HCT116 (cell line): ENCODE results near the gene RPL3. TPM values are rescaled to one million over a fixed set of nuclear protein-coding genes. Genes with fewer than 3 reads are reported as not detected.

ENCODE experiments used
- ATAC-seq: fragments of 200-7000 bp; cut with Tn5 transposase; 2 replicates; pipeline ENCODE4 v1.9.1; 2020; ENCODE audit warnings: mild to moderate bottlenecking, moderate library complexity
- BruUV-seq: library from RNA; stranded (reverse); fragments of 400-500 nt; replicated peaks from 2 replicates; lab custom pipeline; 2021; lab: Mats Ljungman, UMichigan
- CTCF ChIA-PET: fragments of 300-600 bp; sonication (Branson Sonifier 250); formaldehyde crosslinking; loops from one replicate; lab custom pipeline; 2021; ENCODE audit warnings: antibody characterized with exemption; lab: Charles Lee
- POLR2A ChIA-PET: fragments of 300-600, 350-600 bp; sonication (Branson Sonifier 250); formaldehyde crosslinking; loops from one replicate; lab custom pipeline; 2021; ENCODE audit warnings: antibody characterized with exemption; lab: Charles Lee
- RAD21 ChIA-PET, 2 experiments: fragments of 300-600 bp; sonication (Branson Sonifier 250); formaldehyde crosslinking; loops; one replicate each; lab custom pipeline; 2023; ENCODE audit warnings: low total read pairs in 2 of 2; ENCODE audit not compliant: uncharacterized antibody in 2 of 2, unreplicated experiment in 2 of 2, low non-redundant PET in 1 of 2; lab: Charles Lee
- DNase-seq: peaks from one replicate; pipeline ENCODE4 v3.0.0-alpha.2; 2010; ENCODE audit warnings: low read depth, low spot score
- H2AFZ ChIP-seq: fragments of 200-600 bp; shearing (Covaris generic), sonication (generic); 2 replicates; pipeline ENCODE4 v1.6.1; 2017; ENCODE audit warnings: low read depth, mixed run types, mixed read lengths, antibody characterized with exemption, low read length; ENCODE audit not compliant: poor library complexity, severe bottlenecking
- H3K27ac ChIP-seq: 2 replicates; pipeline ENCODE4 v1.5.1; 2012; ENCODE audit warnings: low read depth, low read length
- H3K27me3 ChIP-seq: fragments of 200-600 bp; sonication (generic); 2 replicates; pipeline ENCODE4 v1.6.1; 2016; ENCODE audit warnings: mixed run types, low read length, mixed read lengths; ENCODE audit not compliant: insufficient read depth
- H3K36me3 ChIP-seq, 2 experiments: fragments of 200-500 bp in 1 of 2; fragments of 200-600 bp in 1 of 2; sonication (Bioruptor generic) in 1 of 2; sonication (generic) in 1 of 2; 2 replicates each; pipeline versions ENCODE4 v1.5.1 to v1.6.1; 2014 to 2016; ENCODE audit warnings: low read length in 2 of 2, inconsistent platforms in 1 of 2, mixed read lengths in 1 of 2, mixed run types in 1 of 2; ENCODE audit not compliant: insufficient read depth in 2 of 2, control insufficient read depth in 1 of 2
- H3K4me1 ChIP-seq, 2 experiments: fragments of 200-600 bp in 1 of 2; sonication (generic) in 1 of 2; 2 replicates each; pipeline versions ENCODE4 v1.5.1 to v1.6.1; 2012 to 2017; ENCODE audit warnings: low read length in 2 of 2, inconsistent platforms in 1 of 2, mild to moderate bottlenecking in 1 of 2, mixed read lengths in 1 of 2, mixed run types in 1 of 2, moderate library complexity in 1 of 2; ENCODE audit not compliant: insufficient read depth in 2 of 2, control insufficient read depth in 1 of 2
- H3K4me2 ChIP-seq: fragments of 200-600 bp; sonication (generic); 2 replicates; pipeline ENCODE4 v1.6.1; 2017; ENCODE audit warnings: mixed run types, low read length, mixed read lengths
- H3K4me3 ChIP-seq, 2 experiments: fragments of 200-600 bp in 1 of 2; sonication (generic) in 1 of 2; replicated peaks in 1 of 2; 2 replicates each; pipeline ENCODE4 v1.5.1; 2011 to 2016; ENCODE audit warnings: low read length in 2 of 2, control low read depth in 1 of 2, low read depth in 1 of 2, mild to moderate bottlenecking in 1 of 2, mixed read lengths in 1 of 2, mixed run types in 1 of 2
- H3K79me2 ChIP-seq: fragments of 200-600 bp; sonication (generic); 2 replicates; pipeline ENCODE4 v1.6.1; 2017; ENCODE audit warnings: mild to moderate bottlenecking, mixed run types, low read length, moderate library complexity, mixed read lengths; ENCODE audit not compliant: insufficient read depth
- H3K9ac ChIP-seq: fragments of 200-600 bp; sonication (generic); 2 replicates; pipeline ENCODE4 v1.6.1; 2016; ENCODE audit warnings: low read length, mixed read lengths
- H3K9me2 ChIP-seq: fragments of 200-600 bp; sonication (generic), shearing (Covaris generic); 2 replicates; pipeline ENCODE4 v1.6.1; 2017; ENCODE audit warnings: mixed run types, mild to moderate bottlenecking, moderate library complexity; ENCODE audit not compliant: insufficient read depth
- H3K9me3 ChIP-seq, 2 experiments: fragments of 200-500 bp in 1 of 2; fragments of 200-600 bp in 1 of 2; sonication (Bioruptor generic) in 1 of 2; sonication (generic) in 1 of 2; 2 replicates each; pipeline ENCODE4 v1.6.1; 2014 to 2017; ENCODE audit warnings: low read length in 2 of 2, mixed read lengths in 2 of 2, inconsistent platforms in 1 of 2, low read depth in 1 of 2, mild to moderate bottlenecking in 1 of 2, mixed run types in 1 of 2, moderate library complexity in 1 of 2; ENCODE audit not compliant: control insufficient read depth in 1 of 2, insufficient read depth in 1 of 2
- H4K20me1 ChIP-seq: fragments of 200-600 bp; sonication (generic), shearing (Covaris generic); 2 replicates; pipeline ENCODE4 v1.6.1; 2017; ENCODE audit warnings: mixed run types, mild to moderate bottlenecking, moderate library complexity; ENCODE audit not compliant: insufficient read depth
- ATF3 ChIP-seq: IDR thresholded peaks from 2 replicates; pipeline ENCODE4 v1.6.1; 2012
- CEBPB ChIP-seq: IDR thresholded peaks from 2 replicates; pipeline ENCODE4 v1.6.1; 2012; ENCODE audit warnings: low read depth
- ELF1 ChIP-seq: IDR thresholded peaks from 2 replicates; pipeline ENCODE4 v1.6.1; 2012; ENCODE audit warnings: low read depth, borderline replicate concordance
- EZH2 ChIP-seq: fragments of 200-600 bp; sonication (generic); IDR thresholded peaks from 2 replicates; pipeline ENCODE4 v1.6.1; 2017; ENCODE audit warnings: antibody characterized with exemption, mixed run types
- EZH2phosphoT487 ChIP-seq: fragments of 200-600 bp; IDR thresholded peaks from 2 replicates; pipeline ENCODE4 v1.6.1; 2018; ENCODE audit warnings: antibody characterized with exemption, borderline replicate concordance
- JUND ChIP-seq: IDR thresholded peaks from 2 replicates; pipeline ENCODE4 v1.6.1; 2012
- POLR2A ChIP-seq: IDR thresholded peaks from 2 replicates; pipeline ENCODE4 v1.7.0; 2011; ENCODE audit warnings: borderline replicate concordance; ENCODE audit not compliant: insufficient read depth, insufficient read length; ENCODE audit errors: extremely low read depth
- POLR2AphosphoS5 ChIP-seq: IDR thresholded peaks from 2 replicates; pipeline ENCODE4 v1.6.1; 2011; ENCODE audit warnings: mild to moderate bottlenecking, low read depth, low read length, moderate library complexity
- RAD21 ChIP-seq: IDR thresholded peaks from 2 replicates; pipeline ENCODE4 v1.6.1; 2012; ENCODE audit warnings: low read depth, mild to moderate bottlenecking
- SIN3A ChIP-seq: IDR thresholded peaks from 2 replicates; pipeline ENCODE4 v1.6.1; 2012; ENCODE audit warnings: low read depth
- SRF ChIP-seq: IDR thresholded peaks from 2 replicates; pipeline ENCODE4 v1.6.1; 2012; ENCODE audit warnings: low read depth
- TCF7L2 ChIP-seq: IDR thresholded peaks from 2 replicates; pipeline ENCODE4 v1.7.0; 2011; ENCODE audit warnings: borderline replicate concordance, inconsistent platforms; ENCODE audit not compliant: insufficient read depth, insufficient read length; ENCODE audit errors: extremely low read depth
- YY1 ChIP-seq: IDR thresholded peaks from 2 replicates; pipeline ENCODE4 v1.6.1; 2011; ENCODE audit warnings: low read length, low read depth, moderate library complexity, mild to moderate bottlenecking; ENCODE audit not compliant: insufficient replicate concordance; ENCODE audit errors: extremely low read depth
- ZBTB33 ChIP-seq: IDR thresholded peaks from 2 replicates; pipeline ENCODE4 v1.6.1; 2011; ENCODE audit warnings: mild to moderate bottlenecking, low read length, moderate library complexity; ENCODE audit not compliant: insufficient replicate concordance; ENCODE audit errors: extremely low read depth
- ZFX ChIP-seq: fragments of 450-650 bp; IDR thresholded peaks from 2 replicates; pipeline ENCODE4 v1.6.1; 2017
- ZNF274 ChIP-seq: fragments of 200-500 bp; sonication (Bioruptor generic); IDR thresholded peaks from 2 replicates; pipeline ENCODE4 v1.6.1; 2014; ENCODE audit warnings: mild to moderate bottlenecking, low read depth, low read length, inconsistent platforms
- intact Hi-C: fragments of 100-400 bp; cut with micrococcal nuclease; formaldehyde crosslinking; loops from 2 replicates; pipeline ENCODE4 v1.10.0; 2022
- total RNA-seq: library from RNA; stranded (reverse); gene quantifications from one replicate; pipeline ENCODE4 v1.2.1, GENCODE V29; 2021; ENCODE audit not compliant: unreplicated experiment

RPL3 gene
- total RNA-seq, 1 experiment from 2014 or later: 2,966 TPM

DNA sequence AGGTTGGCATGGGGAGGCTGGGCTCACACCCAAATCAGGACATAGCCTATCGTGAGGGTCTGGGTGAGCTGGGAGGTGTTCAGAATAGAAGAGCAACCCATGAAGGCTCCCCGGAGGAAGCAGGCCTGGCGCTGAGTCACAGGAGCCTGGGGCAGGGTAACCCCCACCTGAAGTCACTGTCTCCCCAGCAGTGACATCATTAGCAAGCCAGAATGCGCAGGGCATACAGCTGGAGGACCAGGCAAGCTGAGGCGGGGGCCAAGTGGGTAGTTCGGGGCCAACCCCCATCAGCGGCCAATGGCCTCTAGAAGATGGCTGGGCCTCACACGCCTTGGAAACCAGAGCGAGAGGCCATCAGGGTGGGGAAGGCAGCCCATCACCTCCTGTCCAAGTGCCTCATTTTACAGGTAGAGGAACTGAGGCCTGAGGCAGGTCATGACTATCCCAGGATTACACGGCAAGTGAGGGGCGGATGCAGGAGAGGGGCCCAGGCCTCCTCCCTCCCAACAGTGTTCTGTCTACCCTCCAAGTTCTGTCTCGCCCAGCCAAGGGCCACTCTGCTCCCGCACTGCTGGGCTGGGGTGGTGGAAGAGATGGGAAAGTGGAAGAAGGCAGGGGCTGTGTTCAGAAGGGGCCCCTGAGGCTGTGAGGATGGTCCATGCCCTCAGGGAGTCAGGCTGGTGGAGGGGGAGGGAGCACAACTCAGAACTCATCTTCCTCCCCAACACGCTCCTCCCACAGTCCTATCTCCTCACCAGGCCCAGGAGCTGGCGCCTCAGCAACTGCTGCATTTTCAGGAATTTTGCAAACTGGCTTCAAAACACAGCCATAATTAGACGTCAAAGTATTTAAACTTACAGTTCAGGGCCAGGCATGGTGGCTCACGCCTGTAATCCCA, 24.6 kb downstream of the RPL3 start:
- TF ChIP-seq ZNF274: no peak
- no peak for TF ChIP-seq TCF7L2
- H3K4me2 ChIP-seq: 0 out of 2 replicates have a peak overlapping the region, but pooled peaks have one; percentile 39
- no peak overlapping the region for H3K9ac ChIP-seq
- peaks cover 72 to 99% of the 10 kb centered on the region in 2 experiments for H3K4me1 ChIP-seq
- DNase-seq (no peak), ATAC-seq (no peak)
- H3K9me3 ChIP-seq: no peaks in the 10 kb centered on the region
- intact Hi-C loops: loop anchor here (5.0 kb wide), 2 partner anchors 53 to 123 kb away; partner anchors contain the start of gene PDGFB
- ChIA-PET POLR2A (interaction anchor here (1.0 to 2.2 kb wide), 2 partner anchors 14 to 50 kb away, joined by 3 to 6 read pairs; partner anchors contain the start of gene PDGFB), RAD21 (no interaction called here), CTCF (no interaction called here)
- no peak overlapping the region for H2AFZ ChIP-seq
- no peaks in the 10 kb centered on the region for H3K79me2 ChIP-seq
- H4K20me1 ChIP-seq: no peaks in the 10 kb centered on the region
- BruUV-seq: no TSS peak
- H3K4me3 ChIP-seq: no peak overlapping the region
- H3K9me2 ChIP-seq: no peaks in the 10 kb centered on the region
- H3K27me3 ChIP-seq: no peaks in the 10 kb centered on the region
- H3K36me3 ChIP-seq: no peaks in the 10 kb centered on the region
- no peak overlapping the region for H3K27ac ChIP-seq

DNA sequence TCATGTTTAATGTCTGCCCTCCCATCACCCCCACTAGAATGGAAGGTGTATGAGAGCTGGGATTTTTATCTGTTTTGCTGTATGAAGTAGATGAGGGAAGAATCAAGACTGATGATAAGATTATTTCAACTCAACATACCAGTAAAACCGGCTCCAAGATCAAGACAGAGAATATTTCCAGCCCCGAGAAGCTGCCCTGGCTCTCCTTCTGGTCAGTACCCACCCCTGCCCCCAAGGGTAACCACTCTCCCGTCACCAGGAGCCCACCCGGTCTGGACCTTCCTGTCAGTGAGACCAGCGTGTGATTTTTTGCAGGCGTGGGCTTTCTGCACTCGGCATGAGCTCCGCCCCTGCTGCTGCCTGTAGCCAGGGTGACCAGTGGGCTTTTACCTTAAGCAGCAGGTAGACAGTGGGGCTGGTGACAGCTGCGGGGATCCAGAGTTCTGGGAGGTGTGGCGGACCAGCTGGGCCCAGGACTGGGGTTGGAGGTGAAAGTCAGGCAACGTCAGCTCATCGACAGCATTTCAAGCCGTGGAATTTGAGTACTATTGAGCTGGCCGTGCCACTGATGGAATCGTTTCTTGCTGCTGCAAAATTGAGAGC, 25.6 kb downstream of the RPL3 start:
- Histone ChIP-seq H3K4me2 (peak overlapping the region; percentile 39), H3K79me2 (no peaks in the 10 kb centered on the region), H2AFZ (no peak overlapping the region), H3K9me2 (no peaks in the 10 kb centered on the region), H4K20me1 (no peaks in the 10 kb centered on the region), H3K27me3 (no peaks in the 10 kb centered on the region), H3K27ac (peak overlapping the region; percentile 98), H3K4me3 (no peak overlapping the region), H3K4me1 (peaks cover 71 to 97% of the 10 kb centered on the region in 2 experiments), H3K9me3 (no peaks in the 10 kb centered on the region), H3K9ac (0 out of 2 replicates have a peak overlapping the region, but pooled peaks have one; percentile 11), H3K36me3 (no peaks in the 10 kb centered on the region)
- DNase-seq (no peak), ATAC-seq (no peak)
- POLR2A ChIA-PET: interaction anchor here (1.0 to 2.2 kb wide), 2 partner anchors 15 to 49 kb away, joined by 3 to 6 read pairs; partner anchors contain the start of gene PDGFB
- CTCF ChIA-PET: no interaction called here
- no peak for TF ChIP-seq JUND
- TF ChIP-seq ZBTB33: no peak
- TF ChIP-seq TCF7L2: no peak
- TF ChIP-seq EZH2: no peak
- no peak for TF ChIP-seq YY1
- TF ChIP-seq SRF: no peak
- TF ChIP-seq POLR2A: no peak
- TF ChIP-seq EZH2phosphoT487: no peak
- no peak for TF ChIP-seq POLR2AphosphoS5
- no peak for TF ChIP-seq ELF1
- no peak for TF ChIP-seq RAD21
- no peak for TF ChIP-seq SIN3A
- no peak for TF ChIP-seq ZNF274
- TF ChIP-seq ATF3: no peak
- TF ChIP-seq CEBPB: no peak
- no peak for TF ChIP-seq ZFX
- BruUV-seq: no TSS peak
- intact Hi-C loops: loop anchor here (5.0 kb wide), 2 partner anchors 52 to 122 kb away; partner anchors contain the start of gene PDGFB
- RAD21 ChIA-PET: no interaction called here
